Activated CD4-positive, CD25-positive, alpha-beta regulatory T cell treated with anti-CD3 and anti-CD28 coated beads, Interleukin-2, amount 50 U/mL, for 24 hours (primary cell): ENCODE measurements around the gene CC2D1A.
"Not testable (repeated sequence)": the region's sequence is repeated elsewhere in the genome, so short reads cannot be mapped to it uniquely, and the experiment has no call there.

Experiments used
- ATAC-seq, 2 donors: fragments of 150-1000 bp; cut with Tn5 transposase; one replicate each; pipeline ENCODE4 v1.10.0; 2021; ENCODE audit warnings: mild to moderate bottlenecking in 1 of 2, moderate library complexity in 1 of 2

Gene CC2D1A

DNA sequence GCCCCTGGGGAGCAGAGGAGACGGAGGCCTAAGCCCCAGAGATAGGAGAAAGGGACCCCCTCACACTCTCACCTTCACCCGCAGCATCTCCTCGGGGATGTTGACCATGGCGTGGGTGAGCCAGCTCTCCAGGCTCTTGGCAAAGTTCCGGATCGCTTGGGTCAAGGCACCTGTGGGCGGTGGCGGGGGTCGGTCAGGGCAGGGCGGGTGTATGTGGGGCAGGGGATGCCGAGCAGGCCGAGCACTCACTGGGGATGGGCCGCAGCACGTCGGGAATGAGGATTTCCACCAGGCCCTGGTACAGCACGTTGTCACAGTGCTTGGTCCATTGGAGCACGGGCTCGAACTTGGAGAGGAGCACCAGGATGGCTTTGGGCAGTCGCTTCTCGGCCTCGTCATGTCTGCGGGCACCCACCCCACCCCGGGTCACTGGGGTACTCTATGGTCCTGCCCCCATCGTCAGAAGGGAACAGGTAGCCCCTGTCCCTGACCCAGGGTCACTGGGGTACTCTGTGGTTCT is 59.4 kb downstream of the CC2D1A start:
- no peak for ATAC-seq

DNA sequence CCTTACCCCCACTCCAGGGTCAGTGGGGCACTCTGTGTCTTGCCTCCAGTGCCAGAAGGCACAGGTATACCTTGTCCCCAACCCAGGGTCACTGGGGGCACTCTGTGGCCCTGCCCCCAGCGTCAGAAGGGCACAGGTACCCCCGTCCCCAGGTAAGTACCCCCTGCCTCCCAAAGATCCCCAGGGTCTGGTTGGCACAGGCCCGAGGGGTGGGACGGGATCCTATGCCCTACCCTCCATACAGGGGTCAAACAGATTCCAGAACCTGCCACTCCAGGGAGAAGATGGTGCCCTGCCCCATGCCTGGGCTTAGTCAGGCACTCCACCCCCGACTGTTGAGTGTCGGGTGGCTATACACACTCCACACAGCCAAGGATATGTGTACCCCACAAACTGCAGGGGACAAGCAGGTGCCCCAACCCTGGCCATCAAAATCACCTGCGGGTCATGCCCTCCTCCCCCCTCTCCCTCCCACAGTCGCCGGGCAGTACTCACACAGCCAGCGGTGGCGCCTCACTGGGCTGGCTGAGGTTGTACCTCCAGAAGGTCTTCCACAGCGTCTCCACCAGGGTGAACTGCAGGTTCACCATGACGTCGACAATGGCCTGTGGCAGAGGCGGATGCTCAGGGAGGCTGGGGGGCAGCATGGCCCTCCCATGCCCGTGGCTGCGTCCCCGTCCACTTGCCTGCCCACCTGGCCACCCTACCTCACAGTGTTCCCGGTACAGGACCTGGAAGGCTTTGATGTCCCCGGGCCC is 60.1 kb downstream of the CC2D1A start:
- no peak for ATAC-seq

DNA sequence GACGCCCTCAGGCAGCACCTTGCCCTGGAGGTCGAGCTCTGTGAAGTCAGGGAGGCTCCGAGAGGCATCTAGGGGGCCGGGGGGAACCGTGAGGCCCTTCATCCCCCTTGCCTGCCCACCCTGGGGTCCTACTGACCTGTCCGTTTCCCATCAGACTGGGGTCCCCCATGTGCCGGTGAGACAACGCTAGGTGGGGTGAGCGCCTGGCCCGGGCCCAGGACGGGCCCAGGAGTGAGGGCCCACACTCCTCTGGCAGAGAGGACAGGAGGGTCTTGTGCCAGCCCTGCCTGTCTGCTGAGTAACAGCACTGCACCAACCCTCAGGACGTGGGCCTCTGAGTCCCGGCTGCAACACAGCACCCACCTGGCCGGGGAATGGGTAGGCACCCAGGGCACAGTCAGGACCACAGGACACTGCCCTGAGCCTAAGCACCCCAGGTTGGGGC is 60.7 kb downstream of the CC2D1A start:
- ATAC-seq = no peak

DNA sequence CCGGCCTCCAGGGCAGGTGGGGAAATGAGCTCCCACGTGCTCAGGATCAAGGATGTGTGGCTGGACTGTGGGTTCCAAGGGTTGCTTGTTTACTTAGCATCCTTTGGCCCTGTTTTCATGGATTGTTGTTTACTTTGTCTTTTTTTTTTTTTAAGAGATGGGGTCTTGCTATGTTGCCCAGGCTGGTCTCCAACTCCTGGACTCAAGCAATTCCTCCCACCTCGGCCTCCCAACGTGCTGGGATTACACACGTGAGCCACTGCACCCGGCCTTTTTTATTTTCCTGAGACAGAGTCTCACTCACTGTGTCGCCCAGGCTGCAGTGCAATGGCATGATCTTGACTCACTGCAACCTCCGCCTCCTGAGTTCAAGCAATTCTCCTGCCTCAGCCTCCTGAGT is 61.2 kb downstream of the CC2D1A start:
- ATAC-seq = not testable (repeated sequence)

DNA sequence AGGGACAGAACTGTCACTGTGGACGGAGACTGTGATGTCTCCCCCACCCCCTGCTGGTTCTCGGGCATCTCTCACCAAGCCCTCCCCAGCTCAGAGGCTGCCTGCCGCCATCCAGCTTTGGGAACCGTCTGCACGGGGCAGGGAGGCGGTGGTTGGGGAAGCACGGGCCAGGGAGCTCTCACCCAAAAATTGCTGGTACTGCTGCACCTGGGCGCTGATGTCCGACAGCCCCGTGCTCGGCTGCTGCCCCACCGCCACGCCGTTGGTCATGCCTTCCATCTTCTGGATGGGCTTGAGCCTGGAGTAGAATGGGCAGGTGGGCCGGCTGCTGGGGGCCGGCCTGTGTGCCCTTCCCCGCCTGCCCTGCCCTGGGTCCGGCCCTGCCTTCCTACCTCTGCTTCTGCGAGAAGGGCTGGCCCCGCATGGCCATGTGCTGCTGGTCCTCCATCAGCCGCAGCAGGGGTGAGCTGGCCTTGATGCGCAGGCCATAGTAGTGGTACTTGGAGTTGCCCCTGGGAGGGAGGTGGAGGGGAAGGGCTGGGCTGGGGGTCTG is 62.5 kb downstream of the CC2D1A start:
- no peak for ATAC-seq

DNA sequence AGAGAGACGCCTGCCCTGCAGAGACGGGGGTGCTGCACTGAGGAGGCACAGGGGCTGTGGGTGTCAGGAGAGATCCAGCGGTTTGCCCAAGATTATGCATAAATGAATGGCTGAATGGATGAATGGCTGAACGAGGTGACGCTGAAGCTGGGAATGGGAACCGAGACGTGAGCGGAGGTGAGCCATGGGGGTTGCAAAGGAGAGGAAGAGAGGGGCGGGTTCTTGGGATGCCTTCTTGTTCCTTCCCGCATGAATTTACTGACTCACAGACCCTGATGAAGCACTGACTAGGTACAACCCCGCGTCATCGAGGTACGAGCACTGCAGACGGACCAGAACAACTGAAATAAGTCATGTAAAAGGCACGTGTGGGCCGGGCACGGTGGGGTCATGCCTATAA is 63.0 kb downstream of the CC2D1A start:
- ATAC-seq = no peak

DNA sequence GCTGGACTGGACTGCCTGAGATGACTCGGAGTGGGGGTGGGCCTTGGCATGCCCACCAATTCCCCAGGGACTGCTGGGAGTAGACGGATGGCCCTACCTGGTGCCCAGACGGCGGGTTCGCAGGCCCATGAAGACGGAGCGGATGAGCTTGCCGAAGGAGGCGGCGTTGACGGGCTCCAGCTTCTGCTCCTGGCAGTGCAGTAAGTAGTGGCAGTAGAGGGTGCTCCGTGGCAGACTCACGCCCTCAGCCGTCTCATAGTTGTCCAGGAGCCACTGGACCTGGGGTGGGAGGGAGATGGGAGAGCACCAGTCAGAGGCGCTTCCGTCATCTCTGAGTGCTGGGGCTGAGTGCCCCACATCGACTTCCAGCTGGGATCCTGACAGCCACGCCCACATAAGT is 63.9 kb downstream of the CC2D1A start:
- ATAC-seq = no peak

DNA sequence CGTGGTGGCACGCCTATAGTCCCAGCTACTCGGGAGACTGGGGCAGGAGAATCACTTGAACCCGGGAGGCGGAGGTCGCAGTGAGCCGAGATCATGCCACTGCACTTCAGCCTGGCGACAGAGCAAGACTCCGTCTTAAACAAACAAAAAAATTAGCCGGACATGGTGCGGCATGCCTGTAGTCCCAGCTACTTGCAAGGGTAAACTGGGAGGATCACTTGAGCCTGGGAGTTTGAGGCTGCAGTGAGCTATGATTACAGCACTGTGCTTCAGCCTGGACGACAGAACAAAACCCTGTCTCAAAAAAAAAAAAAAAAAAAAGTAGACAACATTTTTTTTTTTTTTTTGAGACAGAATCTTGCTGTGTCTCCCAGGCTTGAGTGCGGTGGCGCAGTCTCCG is 65.9 kb downstream of the CC2D1A start:
- not testable (repeated sequence) for ATAC-seq

DNA sequence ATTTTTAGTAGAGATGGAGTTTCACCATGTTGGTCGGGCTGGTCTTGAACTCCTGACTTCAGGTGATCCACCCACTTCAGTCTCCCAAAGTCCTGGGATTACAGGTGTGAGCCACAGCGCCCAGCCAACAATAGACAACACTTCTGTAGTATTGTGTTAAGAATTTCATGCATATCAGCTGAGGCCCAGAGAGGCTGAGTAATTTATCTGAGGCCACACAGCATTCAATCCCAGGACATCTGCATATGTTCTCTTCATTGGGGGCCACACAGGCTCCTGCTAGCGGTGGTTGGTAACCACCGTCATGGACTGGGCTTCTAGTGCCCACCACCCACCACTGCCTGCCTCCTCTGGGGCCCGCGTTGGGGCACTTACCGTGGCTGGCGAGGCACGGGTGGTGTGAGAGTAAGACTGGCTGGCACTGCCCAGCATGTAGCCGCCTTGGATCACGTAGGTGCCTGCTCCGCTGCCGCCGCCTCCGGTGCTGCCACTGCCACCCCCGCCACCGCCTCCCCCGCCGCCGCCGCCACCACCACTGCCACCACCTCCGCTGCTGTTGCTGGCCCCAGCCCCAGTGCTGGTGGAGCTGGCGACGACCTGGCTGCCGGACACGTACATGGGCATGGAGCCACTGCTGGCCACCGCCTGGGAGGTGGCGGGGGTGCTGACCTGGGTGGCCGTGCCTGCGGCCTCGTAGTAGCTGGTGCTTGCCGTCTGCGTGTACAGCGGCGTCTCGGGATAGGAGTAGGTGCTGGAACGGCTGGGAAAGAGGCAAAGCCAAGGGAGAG is 66.6 kb downstream of the CC2D1A start:
- no peak for ATAC-seq

DNA sequence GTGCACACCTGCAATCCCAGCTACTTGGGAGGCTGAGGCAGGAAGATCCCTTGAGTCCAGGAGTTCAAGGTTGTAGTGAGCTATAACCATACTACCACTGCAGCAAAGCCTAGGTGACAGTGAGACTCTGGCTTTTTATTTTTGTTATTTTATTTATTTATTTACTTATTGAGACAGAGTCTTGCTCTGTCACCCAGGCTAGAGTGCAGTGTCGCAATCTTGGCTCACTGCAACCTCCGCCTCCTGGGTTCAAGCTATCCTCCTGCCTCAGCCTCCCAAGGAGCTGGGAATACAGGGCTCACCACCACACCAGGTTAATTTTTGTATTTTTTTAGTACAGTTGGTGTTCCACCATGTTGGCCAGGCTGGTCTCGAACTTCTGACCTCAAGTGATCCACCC is 67.5 kb downstream of the CC2D1A start:
- not testable (repeated sequence) for ATAC-seq

DNA sequence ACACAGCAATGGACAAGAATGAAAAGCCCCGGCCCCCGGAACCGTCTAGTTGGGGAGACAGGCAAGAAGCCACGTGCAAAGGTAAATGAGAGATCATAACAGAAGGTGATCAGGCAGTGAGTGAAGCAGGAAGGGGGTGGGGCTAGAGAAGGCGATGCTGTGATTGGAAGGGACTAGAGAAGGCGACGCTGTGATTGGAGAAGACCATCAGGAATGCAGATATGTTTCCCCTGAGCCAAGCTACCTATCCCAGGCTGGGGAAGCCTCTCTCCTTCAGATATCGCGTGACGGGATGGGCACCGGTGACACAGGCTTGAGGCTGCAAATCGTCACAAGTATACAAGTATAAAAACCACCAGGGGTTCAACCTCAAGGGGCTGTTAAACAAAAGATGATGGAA is 68.1 kb downstream of the CC2D1A start:
- ATAC-seq = peak; percentile 66 to 84

DNA sequence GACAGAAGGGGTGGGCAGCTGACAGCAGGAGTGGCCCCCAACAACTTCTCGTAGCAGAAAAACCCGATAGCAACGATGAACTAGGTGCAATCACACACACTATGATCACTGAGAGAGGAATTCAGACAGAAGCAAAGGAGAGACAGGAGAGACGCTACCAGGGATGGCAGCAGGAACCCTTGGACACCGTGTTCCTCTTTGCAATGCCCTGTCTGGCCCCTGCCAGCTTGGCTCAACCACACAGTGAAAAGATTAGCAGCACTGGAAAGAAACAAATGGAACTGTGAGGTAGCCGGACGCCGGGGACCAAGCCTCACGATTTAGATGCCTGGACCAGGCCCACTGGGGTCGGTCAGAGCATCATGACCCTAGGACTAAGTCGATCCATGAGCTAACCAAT is 69.9 kb downstream of the CC2D1A start:
- no peak for ATAC-seq

DNA sequence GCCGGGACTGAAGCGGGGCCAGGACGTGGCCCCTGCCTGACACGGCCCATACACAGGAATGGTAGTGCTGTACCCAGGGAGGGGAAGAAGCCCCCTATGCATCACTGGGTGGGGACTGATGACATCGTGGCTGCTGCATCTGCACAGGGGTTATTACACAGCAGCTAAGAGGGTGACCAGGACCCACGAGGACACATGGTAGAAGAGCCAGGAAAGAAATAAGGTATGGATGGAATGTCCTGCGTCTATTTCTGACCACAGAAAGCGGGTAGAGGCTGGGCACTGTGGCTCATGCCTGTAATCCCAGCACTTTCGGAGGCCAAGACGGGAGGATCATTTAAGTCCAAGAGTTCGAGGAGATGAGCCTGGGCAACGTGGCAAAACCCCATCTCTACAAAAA is 70.4 kb downstream of the CC2D1A start:
- no peak for ATAC-seq

DNA sequence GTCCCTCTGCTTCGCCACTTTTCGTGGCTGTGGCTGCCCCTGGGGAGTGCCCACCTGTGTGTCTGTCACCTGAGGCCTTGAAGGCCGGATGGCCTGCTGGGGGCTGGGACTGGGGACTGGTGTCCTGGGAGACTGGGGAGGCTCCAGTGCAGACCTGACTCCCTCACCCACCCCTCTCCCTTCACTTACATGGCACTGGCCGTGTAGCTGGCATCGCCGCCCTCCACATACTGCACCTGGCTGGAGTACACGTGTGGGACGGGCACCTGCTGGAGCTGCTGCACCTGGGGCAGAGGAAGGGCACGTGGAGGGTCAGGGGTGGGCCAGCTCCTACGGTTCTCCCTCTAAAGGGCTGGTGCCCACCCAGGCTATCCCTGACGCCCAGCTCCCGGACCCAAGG is 71.8 kb downstream of the CC2D1A start:
- ATAC-seq = no peak

DNA sequence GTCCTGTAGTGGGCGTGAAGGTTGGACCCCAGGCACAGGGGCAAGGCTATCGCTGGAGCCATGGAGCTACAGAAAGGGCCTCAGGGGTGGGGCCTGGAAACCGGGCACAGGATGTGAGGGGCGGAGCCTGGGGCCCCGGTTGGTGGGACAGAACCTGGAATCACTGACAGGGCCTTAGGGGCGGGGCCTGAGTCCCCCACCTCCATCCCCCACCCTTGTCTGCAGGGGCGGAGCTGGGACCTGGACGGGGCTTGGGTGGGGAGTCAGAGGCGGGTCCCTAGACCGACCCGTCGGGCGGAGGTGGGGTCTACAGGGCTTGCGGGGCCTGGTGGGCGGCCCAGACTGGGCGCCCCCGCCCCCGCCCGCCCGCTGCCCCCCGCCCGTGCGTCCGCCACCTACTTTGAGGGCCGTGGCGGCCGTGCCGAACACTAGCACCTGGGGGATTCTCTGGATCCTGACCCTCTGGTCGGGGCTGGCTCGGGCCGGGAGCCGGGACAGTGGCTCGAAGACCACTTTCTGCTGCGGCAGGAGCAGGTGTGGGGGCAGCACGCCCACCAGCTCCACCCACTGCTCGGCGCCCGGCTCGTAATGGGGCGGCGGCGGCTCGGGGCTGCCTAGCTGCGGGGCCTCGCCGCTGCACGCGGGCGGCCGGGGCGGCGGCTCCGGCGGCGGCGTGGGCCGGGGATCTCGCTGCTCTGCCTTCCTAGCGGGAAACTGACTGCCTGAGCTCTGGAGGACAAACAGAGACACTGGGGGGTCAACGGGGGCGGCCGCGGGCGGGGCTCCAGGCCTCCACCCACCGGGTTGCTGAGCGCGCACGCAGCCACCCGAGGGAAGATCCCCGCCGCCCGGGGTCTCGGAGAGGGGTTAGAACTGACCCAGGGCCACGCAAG is 72.6 kb downstream of the CC2D1A start:
- peak in 1 of 2 donors; percentile 7 for ATAC-seq

DNA sequence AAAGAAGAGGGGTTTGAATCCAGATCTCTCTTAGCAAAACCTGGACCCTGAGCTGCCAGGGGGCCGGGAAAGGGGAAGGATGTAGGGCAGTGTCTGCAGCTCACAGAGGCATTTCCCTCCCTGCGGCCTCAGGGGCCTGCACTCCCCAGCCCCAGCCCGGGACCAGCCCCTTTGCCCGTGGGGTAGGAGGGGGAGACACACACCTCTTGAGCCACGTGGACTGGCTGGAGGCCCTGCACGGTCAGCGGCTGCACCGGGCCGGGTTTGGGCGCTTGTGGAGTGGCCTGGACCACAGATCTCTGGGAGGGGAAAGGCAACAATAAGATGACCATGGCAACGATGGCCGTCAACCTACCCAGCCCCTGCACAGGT is 73.2 kb downstream of the CC2D1A start:
- ATAC-seq = no peak

DNA sequence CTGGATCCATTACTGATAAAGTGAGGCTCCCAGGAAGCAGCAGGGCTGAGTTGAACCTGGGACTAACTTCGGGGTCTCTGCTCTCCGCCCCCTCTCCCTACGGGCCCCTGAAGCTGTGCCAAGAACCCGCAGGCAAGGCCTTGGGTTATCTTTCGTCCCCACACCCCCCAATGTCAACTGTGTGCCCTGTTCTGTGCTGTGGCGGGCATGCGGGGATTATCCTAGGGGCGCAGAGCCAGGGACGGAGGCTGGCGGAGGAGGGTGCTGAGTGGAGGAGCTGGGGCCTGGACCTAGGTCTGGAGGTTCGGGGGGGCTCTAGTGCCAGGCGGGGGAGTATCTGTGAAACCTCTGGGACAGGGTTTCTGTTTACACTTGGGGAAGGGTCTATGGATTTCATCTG is 73.7 kb downstream of the CC2D1A start:
- no peak for ATAC-seq

DNA sequence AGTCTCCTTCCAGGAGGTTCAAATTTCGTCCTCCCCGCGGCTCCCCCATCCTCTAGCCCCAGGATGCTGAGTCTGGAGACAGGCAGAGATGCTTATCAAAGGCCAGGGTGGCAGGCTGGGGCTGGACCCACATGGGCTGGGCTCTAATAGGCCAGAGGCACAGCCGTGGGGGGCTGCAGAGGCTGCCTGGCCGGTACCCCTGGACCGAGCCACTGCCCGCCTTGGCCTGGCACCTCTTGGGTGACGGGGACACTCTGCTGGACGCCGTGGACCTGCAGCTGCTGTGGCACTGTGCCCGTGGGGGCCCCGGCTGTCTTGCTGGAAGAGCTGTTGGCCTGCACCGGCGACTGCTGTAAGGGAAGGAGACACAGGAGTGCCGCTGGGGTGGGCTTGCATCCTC is 74.3 kb downstream of the CC2D1A start:
- ATAC-seq = no peak
